CD8-positive, alpha-beta memory T cell (primary cell): ENCODE measurements around the gene FXYD5. TPM values are rescaled to one million over a fixed set of nuclear protein-coding genes. Genes with fewer than 3 reads are reported as not detected.

ENCODE experiments used
- CTCF ChIA-PET: fragments of 350-600 bp; sonication (Branson Sonifier 250); formaldehyde crosslinking; loops from one replicate; lab custom pipeline; 2021; ENCODE audit warnings: antibody characterized with exemption; lab: Charles Lee
- POLR2A ChIA-PET: fragments of 350-600 bp; sonication (Branson Sonifier 250); formaldehyde crosslinking; loops from one replicate; lab custom pipeline; 2021; ENCODE audit warnings: antibody characterized with exemption; lab: Charles Lee
- DNase-seq, 5 donors: peaks; one replicate each; pipeline versions ENCODE4 v3.0.0 to v3.0.0-alpha.2; 2020 to 2022; ENCODE audit warnings: mixed read lengths in 1 of 5
- H3K27ac ChIP-seq: one replicate; pipeline ENCODE4 v1.7.0; 2013; ENCODE audit warnings: low read depth, mild to moderate bottlenecking, low read length, moderate library complexity
- H3K27me3 ChIP-seq: 2 replicates; pipeline ENCODE4 v1.7.0; 2013; ENCODE audit warnings: low read length, mild to moderate bottlenecking; ENCODE audit not compliant: insufficient read depth, poor library complexity, severe bottlenecking
- H3K36me3 ChIP-seq: 2 replicates; pipeline ENCODE4 v1.7.0; 2013; ENCODE audit warnings: mild to moderate bottlenecking, low read length, moderate library complexity; ENCODE audit not compliant: insufficient read depth
- H3K4me1 ChIP-seq: 2 replicates; pipeline ENCODE4 v1.7.0; 2013; ENCODE audit warnings: mild to moderate bottlenecking, low read length, moderate library complexity; ENCODE audit not compliant: insufficient read depth
- H3K4me3 ChIP-seq: 2 replicates; pipeline ENCODE4 v1.7.0; 2013; ENCODE audit warnings: mild to moderate bottlenecking, low read length
- H3K9me3 ChIP-seq: 2 replicates; pipeline ENCODE4 v1.7.0; 2013; ENCODE audit warnings: mild to moderate bottlenecking, low read length
- H3K27ac Mint-ChIP-seq, 8 donors: one replicate each; pipeline ENCODE4 v1.8.0; 2020 to 2021; ENCODE audit warnings: mixed read lengths in 8 of 8, mild to moderate bottlenecking in 6 of 8, inconsistent platforms in 3 of 8, moderate library complexity in 3 of 8
- H3K27me3 Mint-ChIP-seq, 2 donors: one replicate each; pipeline ENCODE4 v1.8.0; 2020 to 2021; ENCODE audit warnings: mixed read lengths in 2 of 2, mild to moderate bottlenecking in 1 of 2, moderate library complexity in 1 of 2
- H3K36me3 Mint-ChIP-seq, 3 donors: one replicate each; pipeline ENCODE4 v1.8.0; 2020 to 2021; ENCODE audit warnings: mixed read lengths in 3 of 3, inconsistent platforms in 1 of 3, mild to moderate bottlenecking in 1 of 3
- H3K4me1 Mint-ChIP-seq, 3 donors: one replicate each; pipeline ENCODE4 v1.8.0; 2020 to 2021; ENCODE audit warnings: mixed read lengths in 3 of 3, inconsistent platforms in 1 of 3, mild to moderate bottlenecking in 1 of 3
- H3K4me3 Mint-ChIP-seq, 7 donors: one replicate each; pipeline ENCODE4 v1.8.0; 2020 to 2021; ENCODE audit warnings: mixed read lengths in 7 of 7, mild to moderate bottlenecking in 6 of 7, moderate library complexity in 4 of 7, inconsistent platforms in 2 of 7
- H3K9me3 Mint-ChIP-seq, 5 donors: one replicate each; pipeline ENCODE4 v1.8.0; 2020 to 2022; ENCODE audit warnings: mixed read lengths in 5 of 5, mild to moderate bottlenecking in 3 of 5, moderate library complexity in 2 of 5, inconsistent platforms in 1 of 5
- polyA plus RNA-seq: library from polyadenylated mRNA; unstranded; fragments of 300-500 nt; fragmentation: Illumina TruSeq; gene quantifications from one replicate; pipeline ENCODE4 v1.2.3, GENCODE V29; 2021
- total RNA-seq, 2 experiments: library from RNA; stranded (reverse); gene quantifications; one replicate each; pipeline ENCODE4 v1.2.3, GENCODE V29; 2021

The FXYD5 gene
- total and polyA plus RNA-seq, 3 experiments from 2014 or later = 295 to 560 (median 295) TPM

DNA sequence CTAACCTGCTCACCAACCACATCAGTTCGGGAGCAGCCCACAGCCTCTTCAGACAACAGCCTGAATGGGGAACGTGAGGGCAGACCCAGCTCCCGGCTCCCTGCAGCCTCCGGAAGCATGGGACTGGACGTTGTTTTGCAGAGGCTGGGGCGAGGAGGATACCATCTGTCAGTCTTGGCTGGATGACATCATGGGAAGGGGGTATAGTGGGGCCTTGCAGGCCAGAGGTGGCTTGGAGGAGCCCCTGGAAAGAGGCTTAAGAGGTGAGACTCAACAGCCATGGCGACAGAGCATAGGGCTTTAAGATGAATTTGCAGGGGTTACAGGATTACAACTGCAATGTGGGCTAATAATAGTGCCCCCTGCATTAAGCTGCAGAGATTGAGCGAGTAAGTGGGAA, 37.4 kb upstream of the FXYD5 start:
- no peak overlapping the region for H3K27ac Mint-ChIP-seq
- no peak overlapping the region for H3K4me3 Mint-ChIP-seq
- no peak for DNase-seq
- peaks cover 5 to 6% (median 5%) of the 10 kb centered on the region in 3 donors for H3K4me1 Mint-ChIP-seq
- POLR2A ChIA-PET = no interaction called here
- H3K27me3 ChIP-seq = no peaks in the 10 kb centered on the region
- H3K9me3 Mint-ChIP-seq = no peaks in the 10 kb centered on the region
- H3K4me3 ChIP-seq = no peak overlapping the region
- H3K4me1 ChIP-seq = peaks cover 8% of the 10 kb centered on the region
- H3K9me3 ChIP-seq = no peaks in the 10 kb centered on the region
- H3K27me3 Mint-ChIP-seq = peaks cover under 1 to 3% of the 10 kb centered on the region in 2 donors
- H3K36me3 ChIP-seq = no peaks in the 10 kb centered on the region
- H3K27ac ChIP-seq = no peak overlapping the region
- H3K36me3 Mint-ChIP-seq = peaks cover 0 to 2% (median 0%) of the 10 kb centered on the region in 3 donors
- CTCF ChIA-PET = interaction anchor here (1.7 to 1.8 kb wide), 2 partner anchors 24 to 51 kb away, joined by 5 read pairs; no protein-coding TSS in a partner anchor

DNA sequence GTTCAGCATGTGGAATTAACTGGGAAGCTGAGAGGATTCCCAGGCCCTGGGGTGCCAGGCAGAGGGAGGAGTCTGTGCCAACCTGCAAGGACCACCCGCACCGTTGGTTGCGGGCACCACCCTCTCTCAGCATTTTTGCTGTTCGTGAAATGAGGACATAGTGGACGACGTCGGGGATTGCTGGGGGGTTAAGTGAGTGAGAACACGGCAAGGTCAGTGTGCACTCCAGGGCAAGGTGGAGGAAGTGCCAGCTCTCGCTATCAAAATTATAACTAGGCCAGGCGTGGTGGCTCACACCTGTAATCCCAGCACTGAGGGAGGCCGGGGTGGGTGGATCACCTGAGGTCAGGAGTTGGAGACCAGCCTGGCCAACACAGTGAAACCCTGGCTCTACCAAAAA, 36.7 kb upstream of the FXYD5 start:
- Mint-ChIP-seq H3K36me3 (peaks cover 0 to 2% (median 0%) of the 10 kb centered on the region in 3 donors), H3K4me3 (no peak overlapping the region), H3K27ac (no peak overlapping the region), H3K9me3 (no peaks in the 10 kb centered on the region), H3K4me1 (peaks cover 5 to 6% (median 5%) of the 10 kb centered on the region in 3 donors), H3K27me3 (peaks cover 0 to 3% of the 10 kb centered on the region in 2 donors)
- Histone ChIP-seq H3K9me3 (no peaks in the 10 kb centered on the region), H3K4me3 (no peak overlapping the region), H3K27me3 (no peaks in the 10 kb centered on the region), H3K4me1 (peaks cover 8% of the 10 kb centered on the region), H3K36me3 (no peaks in the 10 kb centered on the region), H3K27ac (no peak overlapping the region)
- no peak for DNase-seq
- POLR2A ChIA-PET = no interaction called here
- CTCF ChIA-PET = interaction anchor here (1.8 kb wide), 1 partner anchor 51 kb away, joined by 5 read pairs; no protein-coding TSS in a partner anchor

DNA sequence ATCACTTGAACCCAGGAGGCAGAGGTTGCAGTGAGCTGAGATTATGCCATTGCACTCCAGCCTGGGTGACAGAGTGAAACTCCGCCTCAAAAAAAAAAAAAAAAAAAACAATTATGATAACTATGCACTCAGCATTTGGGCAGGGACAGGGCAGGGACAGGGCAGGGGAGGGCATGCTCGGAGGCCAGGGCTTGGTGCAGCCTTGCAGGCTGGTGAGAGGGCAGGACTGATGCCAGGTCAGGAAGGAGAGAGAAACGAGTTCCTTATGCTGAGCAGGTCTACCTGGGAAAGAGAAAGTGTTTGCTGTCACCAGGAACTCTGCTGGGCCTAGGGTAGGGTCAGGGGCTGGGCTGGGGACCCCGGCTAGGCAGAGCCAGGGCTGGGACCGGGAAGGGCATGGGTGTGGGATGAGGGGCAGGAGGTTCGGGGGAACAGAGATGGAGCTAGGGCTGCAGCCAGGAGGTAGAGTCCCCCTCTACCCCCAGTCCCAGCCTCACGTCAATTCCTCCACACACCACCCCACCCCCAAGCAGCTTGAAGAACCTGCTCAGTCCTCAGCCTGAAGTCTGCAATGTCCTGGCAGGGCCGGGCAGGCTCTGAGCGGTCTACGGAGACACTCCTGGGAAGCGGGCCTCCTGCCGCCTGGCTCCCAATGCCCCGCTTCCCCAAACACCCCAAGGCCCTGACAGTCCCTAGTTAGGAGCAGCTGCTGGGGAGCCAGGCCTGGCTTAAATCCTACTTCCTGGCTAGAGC, 36.1 kb upstream of the FXYD5 start:
- H3K27me3 Mint-ChIP-seq = peaks cover 0 to 3% of the 10 kb centered on the region in 2 donors
- Histone ChIP-seq H3K4me1 (peaks cover 8% of the 10 kb centered on the region), H3K27ac (no peak overlapping the region), H3K36me3 (no peaks in the 10 kb centered on the region), H3K4me3 (no peak overlapping the region), H3K27me3 (no peaks in the 10 kb centered on the region), H3K9me3 (no peaks in the 10 kb centered on the region)
- H3K4me1 Mint-ChIP-seq = peaks cover 5 to 6% (median 5%) of the 10 kb centered on the region in 3 donors
- no peaks in the 10 kb centered on the region for H3K9me3 Mint-ChIP-seq
- no peak for DNase-seq
- POLR2A ChIA-PET = no interaction called here
- H3K27ac Mint-ChIP-seq = peak overlapping the region in 1 of 8 donors; percentile 63
- peaks cover 0 to 2% (median 0%) of the 10 kb centered on the region in 3 donors for H3K36me3 Mint-ChIP-seq
- no peak overlapping the region for H3K4me3 Mint-ChIP-seq
- CTCF ChIA-PET = interaction anchor here (1.8 kb wide), 1 partner anchor 52 kb away, joined by 5 read pairs; no protein-coding TSS in a partner anchor

DNA sequence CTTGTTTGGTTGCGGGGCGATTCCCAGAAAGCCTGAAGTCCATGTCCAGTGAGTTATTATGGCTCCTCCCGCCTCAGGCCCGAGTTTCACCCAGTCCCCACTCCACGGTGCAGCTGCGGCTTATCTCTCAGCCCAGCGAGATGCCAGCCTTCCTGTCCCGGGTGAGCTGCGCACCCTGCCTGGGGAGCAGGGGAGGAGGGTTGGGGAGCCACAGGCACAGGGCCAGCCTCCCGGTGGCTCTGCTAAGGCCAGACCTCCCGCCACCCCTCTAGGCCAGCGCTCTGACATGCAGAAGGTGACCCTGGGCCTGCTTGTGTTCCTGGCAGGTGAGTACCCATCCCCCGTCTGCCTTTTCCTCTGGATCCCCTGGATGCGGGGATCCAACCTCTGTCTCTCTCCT, 35.4 kb upstream of the FXYD5 start:
- H3K4me1 Mint-ChIP-seq = peaks cover 7 to 11% (median 8%) of the 10 kb centered on the region in 3 donors
- peak overlapping the region in 2 of 8 donors; percentile 63 to 81 for H3K27ac Mint-ChIP-seq
- Histone ChIP-seq H3K27ac (no peak overlapping the region), H3K27me3 (no peaks in the 10 kb centered on the region), H3K4me3 (no peak overlapping the region), H3K36me3 (no peaks in the 10 kb centered on the region), H3K4me1 (peaks cover 8% of the 10 kb centered on the region), H3K9me3 (no peaks in the 10 kb centered on the region)
- ChIA-PET CTCF (interaction anchor here (0.7 kb wide), 1 partner anchor 17 kb away, joined by 3 read pairs; no protein-coding TSS in a partner anchor), POLR2A (no interaction called here)
- H3K27me3 Mint-ChIP-seq = peaks cover 3 to 4% of the 10 kb centered on the region in 2 donors
- H3K4me3 Mint-ChIP-seq = no peak overlapping the region
- H3K9me3 Mint-ChIP-seq = no peaks in the 10 kb centered on the region
- no peak for DNase-seq
- peaks cover 0 to 2% (median 0%) of the 10 kb centered on the region in 3 donors for H3K36me3 Mint-ChIP-seq

DNA sequence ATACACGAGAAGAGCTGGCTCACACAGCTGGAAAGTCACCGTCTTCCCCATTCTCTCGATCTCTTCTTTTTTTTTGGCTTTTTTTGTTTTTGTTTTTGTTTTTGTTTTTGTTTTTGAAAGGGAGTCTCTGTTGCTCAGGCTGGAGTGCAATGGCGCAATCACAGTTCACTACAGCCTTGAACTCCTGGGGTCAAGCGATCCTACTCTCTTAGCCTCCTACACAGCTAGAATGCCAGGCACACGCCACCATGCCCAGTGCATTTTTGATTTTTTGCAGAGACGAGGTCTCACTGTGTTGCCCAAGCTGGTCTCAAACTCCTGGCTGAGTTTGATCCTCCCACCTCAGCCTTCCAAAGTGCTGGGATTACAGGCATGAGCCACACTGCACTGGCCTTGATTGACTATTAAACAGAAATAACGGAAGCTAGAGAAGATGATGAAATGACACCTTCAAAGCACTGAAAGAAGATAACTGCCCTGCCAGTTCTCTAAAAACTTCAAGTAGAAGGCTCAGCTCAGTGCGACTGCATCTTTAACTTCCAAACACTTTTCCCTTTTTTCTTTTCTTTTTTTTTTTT, 34.9 kb upstream of the FXYD5 start:
- ChIA-PET CTCF (interaction anchor here (0.7 kb wide), 1 partner anchor 16 kb away, joined by 3 read pairs; no protein-coding TSS in a partner anchor), POLR2A (no interaction called here)
- no peaks in the 10 kb centered on the region for H3K9me3 ChIP-seq
- H3K27ac ChIP-seq = no peak overlapping the region
- H3K36me3 ChIP-seq = no peaks in the 10 kb centered on the region
- Mint-ChIP-seq H3K4me3 (no peak overlapping the region), H3K36me3 (peaks cover 0 to 2% (median 0%) of the 10 kb centered on the region in 3 donors), H3K4me1 (peaks cover 8 to 13% (median 10%) of the 10 kb centered on the region in 3 donors), H3K27ac (peak overlapping the region in 1 of 8 donors; percentile 23), H3K9me3 (no peaks in the 10 kb centered on the region), H3K27me3 (peaks cover 1 to 6% of the 10 kb centered on the region in 2 donors)
- H3K4me3 ChIP-seq = no peak overlapping the region
- peaks cover 6% of the 10 kb centered on the region for H3K4me1 ChIP-seq
- H3K27me3 ChIP-seq = no peaks in the 10 kb centered on the region
- no peak for DNase-seq

DNA sequence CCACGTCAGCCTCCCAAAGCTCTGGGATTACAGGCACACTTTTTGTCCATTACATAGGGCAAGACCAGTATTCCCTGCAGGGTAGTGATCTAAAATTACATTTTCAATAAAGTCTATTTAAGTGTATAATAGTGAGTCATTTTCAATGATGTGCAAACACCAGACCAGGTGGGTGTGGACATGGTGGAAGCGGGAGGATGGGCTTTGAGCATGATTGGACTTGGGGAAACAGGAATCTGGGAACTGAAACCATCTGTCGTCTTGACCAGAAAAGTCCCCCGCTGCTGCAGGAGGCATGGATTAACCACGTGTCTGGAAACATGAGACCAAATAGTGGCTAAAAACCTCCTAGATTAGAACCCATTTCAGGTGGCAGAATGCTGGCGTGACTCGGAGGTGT, 34.0 kb upstream of the FXYD5 start:
- POLR2A ChIA-PET = no interaction called here
- Histone ChIP-seq H3K4me3 (no peak overlapping the region), H3K36me3 (no peaks in the 10 kb centered on the region), H3K9me3 (no peaks in the 10 kb centered on the region), H3K27me3 (no peaks in the 10 kb centered on the region), H3K4me1 (peaks cover 7% of the 10 kb centered on the region), H3K27ac (no peak overlapping the region)
- H3K36me3 Mint-ChIP-seq = peaks cover 0 to 2% (median 0%) of the 10 kb centered on the region in 3 donors
- peaks cover 0 to 6% of the 10 kb centered on the region in 2 donors for H3K27me3 Mint-ChIP-seq
- H3K4me1 Mint-ChIP-seq = peaks cover 7 to 13% (median 10%) of the 10 kb centered on the region in 3 donors
- no peak overlapping the region for H3K4me3 Mint-ChIP-seq
- H3K27ac Mint-ChIP-seq = no peak overlapping the region
- CTCF ChIA-PET = no interaction called here
- H3K9me3 Mint-ChIP-seq = no peaks in the 10 kb centered on the region
- DNase-seq = no peak

DNA sequence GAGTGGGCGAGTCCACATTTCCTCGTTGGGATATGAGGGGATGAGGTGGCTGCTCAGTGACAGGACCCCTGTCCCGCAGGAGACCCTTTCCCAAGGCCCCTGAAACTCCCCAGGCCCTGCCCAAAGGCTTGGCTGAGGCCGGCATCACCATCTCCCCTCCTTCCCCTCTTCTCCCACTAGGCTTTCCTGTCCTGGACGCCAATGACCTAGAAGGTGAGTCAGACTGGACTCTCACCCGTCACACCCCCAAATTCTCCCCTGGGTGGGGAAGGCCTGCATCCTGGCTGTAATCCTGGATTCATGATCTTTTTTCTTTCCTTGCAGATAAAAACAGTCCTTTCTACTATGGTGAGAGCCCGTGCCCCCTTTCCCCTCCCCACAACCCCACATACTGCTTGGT, 33.6 kb upstream of the FXYD5 start:
- H3K27me3 Mint-ChIP-seq = peaks cover 0 to 6% of the 10 kb centered on the region in 2 donors
- DNase-seq = no peak
- H3K4me1 ChIP-seq = peaks cover 7% of the 10 kb centered on the region
- H3K4me3 Mint-ChIP-seq = no peak overlapping the region
- ChIA-PET POLR2A (no interaction called here), CTCF (no interaction called here)
- no peaks in the 10 kb centered on the region for H3K9me3 Mint-ChIP-seq
- H3K36me3 ChIP-seq = no peaks in the 10 kb centered on the region
- H3K4me1 Mint-ChIP-seq = peaks cover 7 to 15% (median 10%) of the 10 kb centered on the region in 3 donors
- H3K27ac ChIP-seq = no peak overlapping the region
- H3K4me3 ChIP-seq = no peak overlapping the region
- no peaks in the 10 kb centered on the region for H3K27me3 ChIP-seq
- no peak overlapping the region for H3K27ac Mint-ChIP-seq
- H3K36me3 Mint-ChIP-seq = peaks cover 0 to 2% (median 0%) of the 10 kb centered on the region in 3 donors
- no peaks in the 10 kb centered on the region for H3K9me3 ChIP-seq
